Measurements from ENCODE around the gene CBARP.
"Not testable (repeated sequence)": the region's sequence is repeated elsewhere in the genome, so short reads cannot be mapped to it uniquely, and the experiment has no call there.

CBARP gene

DNA sequence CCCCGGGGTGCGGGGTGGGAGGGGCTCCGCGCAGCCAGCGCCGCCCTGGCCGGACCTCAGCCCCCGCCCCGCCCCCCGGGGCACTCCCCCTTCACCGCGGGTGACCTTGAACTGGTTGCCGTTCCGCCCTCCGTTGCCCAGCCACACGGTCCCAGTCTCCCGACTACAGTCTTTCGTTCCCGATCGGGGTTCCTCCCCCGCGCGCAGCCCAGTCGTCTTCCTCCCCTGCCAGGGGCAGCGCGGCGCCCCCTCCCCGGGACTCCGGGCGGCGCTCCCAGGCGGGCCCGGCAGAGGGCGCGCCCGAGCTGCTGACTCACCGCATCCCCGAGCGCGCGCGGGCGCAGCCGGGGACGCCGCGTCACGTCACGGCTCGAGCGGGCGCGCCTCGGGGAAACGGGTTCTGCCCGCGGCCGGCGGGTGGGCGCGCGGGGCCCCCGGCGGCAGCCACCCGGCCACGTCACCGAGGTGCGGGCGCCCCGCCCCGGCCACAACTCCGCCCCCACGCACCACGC is 11.0 kb upstream of the CBARP start:
- no peak for DNase-seq (ENCODE audit: low read depth, low spot score)
- TF ChIP-seq SUZ12 (IDR thresholded peaks at IDR 0.05; ENCODE audit: extremely low read depth, insufficient read depth, insufficient read length), result no peak
- no peak for TF ChIP-seq YY1 (IDR thresholded peaks at IDR 0.05; ENCODE audit: insufficient read depth, insufficient read length)
- TF ChIP-seq ZNF274 (IDR thresholded peaks at IDR 0.05; ENCODE audit: low read depth, low read length), result no peak
- Histone ChIP-seq H3K9me3 (ENCODE audit: insufficient read depth, low read length) (no peaks in the 10 kb centered on the region), H3K27me3 (ENCODE audit: insufficient read depth, insufficient read length) (no peaks in the 10 kb centered on the region), H3K9ac (ENCODE audit: insufficient read length, low read depth) (peak overlapping the region; percentile 93), H3K4me3 (ENCODE audit: insufficient read length, low read depth) (peak overlapping the region; percentile 74), H3K4me1 (ENCODE audit: insufficient read depth, insufficient read length) (peaks cover 28% of the 10 kb centered on the region), H3K36me3 (ENCODE audit: insufficient read depth, insufficient read length, low read length) (peaks cover 44% of the 10 kb centered on the region)

DNA sequence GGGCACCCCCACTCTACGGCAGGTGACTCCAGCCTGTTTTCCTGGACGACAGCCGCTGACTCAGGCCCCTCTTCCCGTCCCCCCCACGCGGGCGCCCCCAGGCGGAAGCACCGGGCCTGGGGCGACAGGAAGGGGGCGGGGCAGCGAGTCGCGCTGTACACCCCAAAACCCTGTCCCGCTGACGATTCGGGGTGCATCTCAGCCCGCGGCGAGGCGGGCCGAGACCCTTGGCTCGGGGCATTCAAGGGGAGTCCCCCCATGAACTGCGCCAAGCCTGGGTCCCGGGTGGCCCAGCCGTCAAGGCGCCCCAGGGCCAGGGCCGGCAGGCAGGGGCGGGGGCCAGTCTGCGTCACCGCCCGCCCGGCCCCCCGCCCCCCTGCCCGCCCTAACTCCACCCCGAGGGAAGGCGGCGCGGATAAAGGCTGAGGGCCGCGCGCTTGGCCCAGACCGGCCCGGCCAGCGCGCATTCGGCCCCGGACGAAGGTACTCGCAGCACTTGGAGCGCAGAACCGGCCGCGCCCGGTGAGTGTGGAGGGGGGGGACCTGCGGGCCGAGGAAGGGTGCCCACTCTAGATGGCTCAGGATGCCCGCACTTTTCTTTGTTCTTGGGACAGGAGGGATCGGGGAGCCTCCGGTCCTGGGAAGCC is 10.5 kb upstream of the CBARP start, which contains the start of gene MIDN:
MIDN (plus strand) TSS at position 445 of the 647 bp plus-strand sequence. CDS start 1,714 bp downstream, outside the sequence.
- Histone ChIP-seq H3K9ac (ENCODE audit: insufficient read length, low read depth) (peak within 1 kb of the TSS; percentile 93), H3K27me3 (ENCODE audit: insufficient read depth, insufficient read length) (no peaks in the 10 kb centered on the region), H3K9me3 (ENCODE audit: insufficient read depth, low read length) (no peaks in the 10 kb centered on the region), H3K4me3 (ENCODE audit: insufficient read length, low read depth) (peak within 1 kb of the TSS; percentile 74), H3K4me1 (ENCODE audit: insufficient read depth, insufficient read length) (peaks cover 24% of the 10 kb centered on the region), H3K36me3 (ENCODE audit: insufficient read depth, insufficient read length, low read length) (peaks cover 44% of the 10 kb centered on the region)
- TF ChIP-seq ZNF274 (IDR thresholded peaks at IDR 0.05; ENCODE audit: low read depth, low read length), result no peak
- TF ChIP-seq SUZ12 (IDR thresholded peaks at IDR 0.05; ENCODE audit: extremely low read depth, insufficient read depth, insufficient read length), result no peak
- no peak for TF ChIP-seq YY1 (IDR thresholded peaks at IDR 0.05; ENCODE audit: insufficient read depth, insufficient read length)
- DNase-seq (ENCODE audit: low read depth, low spot score), result no peak

GRCh38 chr19:1247748-1248138 is 9.9 kb upstream of the CBARP start:
- Histone ChIP-seq H3K4me1 (ENCODE audit: insufficient read depth, insufficient read length) (peaks cover 24% of the 10 kb centered on the region), H3K9ac (ENCODE audit: insufficient read length, low read depth) (peak overlapping the region; percentile 69), H3K9me3 (ENCODE audit: insufficient read depth, low read length) (no peaks in the 10 kb centered on the region), H3K4me3 (ENCODE audit: insufficient read length, low read depth) (peak overlapping the region; percentile 74), H3K27me3 (ENCODE audit: insufficient read depth, insufficient read length) (no peaks in the 10 kb centered on the region), H3K36me3 (ENCODE audit: insufficient read depth, insufficient read length, low read length) (peaks cover 47% of the 10 kb centered on the region)
- no peak for DNase-seq (ENCODE audit: low read depth, low spot score)
- no peak for TF ChIP-seq ZNF274 (IDR thresholded peaks at IDR 0.05; ENCODE audit: low read depth, low read length)
- TF ChIP-seq YY1 (IDR thresholded peaks at IDR 0.05; ENCODE audit: insufficient read depth, insufficient read length), result no peak
- TF ChIP-seq SUZ12 (IDR thresholded peaks at IDR 0.05; ENCODE audit: extremely low read depth, insufficient read depth, insufficient read length), result no peak

GRCh38 chr19:1246265-1247087 is 8.7 kb upstream of the CBARP start:
- H3K27me3 ChIP-seq (ENCODE audit: insufficient read depth, insufficient read length); H3K4me3 ChIP-seq (ENCODE audit: insufficient read length, low read depth); H3K9me3 ChIP-seq (ENCODE audit: insufficient read depth, low read length); DNase-seq (ENCODE audit: low read depth, low spot score): not testable (repeated sequence)
- peak overlapping the region; percentile 14 for H3K9ac ChIP-seq (ENCODE audit: insufficient read length, low read depth)
- H3K4me1 ChIP-seq (ENCODE audit: insufficient read depth, insufficient read length), result peaks cover 30% of the 10 kb centered on the region
- peaks cover 47% of the 10 kb centered on the region for H3K36me3 ChIP-seq (ENCODE audit: insufficient read depth, insufficient read length, low read length)

GRCh38 chr19:1245494-1246264 is 7.9 kb upstream of the CBARP start:
- DNase-seq (ENCODE audit: low read depth, low spot score), result no peak
- Histone ChIP-seq H3K9ac (ENCODE audit: insufficient read length, low read depth) (peak overlapping the region; percentile 25), H3K4me3 (ENCODE audit: insufficient read length, low read depth) (no peak overlapping the region), H3K27me3 (ENCODE audit: insufficient read depth, insufficient read length) (peaks cover 3% of the 10 kb centered on the region), H3K36me3 (ENCODE audit: insufficient read depth, insufficient read length, low read length) (peaks cover 42% of the 10 kb centered on the region), H3K4me1 (ENCODE audit: insufficient read depth, insufficient read length) (peaks cover 34% of the 10 kb centered on the region), H3K9me3 (ENCODE audit: insufficient read depth, low read length) (no peaks in the 10 kb centered on the region)
- no peak for TF ChIP-seq YY1 (IDR thresholded peaks at IDR 0.05; ENCODE audit: insufficient read depth, insufficient read length)
- TF ChIP-seq SUZ12 (IDR thresholded peaks at IDR 0.05; ENCODE audit: extremely low read depth, insufficient read depth, insufficient read length), result no peak
- no peak for TF ChIP-seq ZNF274 (IDR thresholded peaks at IDR 0.05; ENCODE audit: low read depth, low read length)

GRCh38 chr19:1244693-1245451 is 7.1 kb upstream of the CBARP start:
- Histone ChIP-seq H3K9me3 (ENCODE audit: insufficient read depth, low read length) (no peaks in the 10 kb centered on the region), H3K36me3 (ENCODE audit: insufficient read depth, insufficient read length, low read length) (peaks cover 34% of the 10 kb centered on the region), H3K9ac (ENCODE audit: insufficient read length, low read depth) (peak overlapping the region; percentile 53), H3K27me3 (ENCODE audit: insufficient read depth, insufficient read length) (peaks cover 3% of the 10 kb centered on the region), H3K4me1 (ENCODE audit: insufficient read depth, insufficient read length) (peaks cover 36% of the 10 kb centered on the region), H3K4me3 (ENCODE audit: insufficient read length, low read depth) (no peak overlapping the region)
- TF ChIP-seq ZNF274 (IDR thresholded peaks at IDR 0.05; ENCODE audit: low read depth, low read length) (no peak), SUZ12 (IDR thresholded peaks at IDR 0.05; ENCODE audit: extremely low read depth, insufficient read depth, insufficient read length) (no peak), YY1 (IDR thresholded peaks at IDR 0.05; ENCODE audit: insufficient read depth, insufficient read length) (no peak)
- no peak for DNase-seq (ENCODE audit: low read depth, low spot score)

All from NT2/D1 (cell line).